Measurements from ENCODE around the gene ORC1. TPM values are rescaled to one million over a fixed set of nuclear protein-coding genes. Genes with fewer than 3 reads are reported as not detected.

The ORC1 gene
- total and polyA plus RNA-seq, 2 experiments from 2014 or later: 15.1 to 55.0 TPM

- DNase-seq (ENCODE audit: low spot score): no peak
- no peaks in the 10 kb centered on the region for H3K9me3 Mint-ChIP-seq
- Histone ChIP-seq H3K4me3 (no peak overlapping the region), H3K79me2 (replicated peaks; ENCODE audit: insufficient read depth) (no peaks in the 10 kb centered on the region; the same call in 1 of the 2 replicates), H3F3A (replicated peaks; ENCODE audit: low read depth) (no peaks in the 10 kb centered on the region), H3K9me2 (ENCODE audit: insufficient read depth) (no peaks in the 10 kb centered on the region), H3K27me3 (ENCODE audit: insufficient read depth) (no peaks in the 10 kb centered on the region), H3K27ac (ENCODE audit: low read depth) (no peak overlapping the region), H3K4me2 (no peak overlapping the region), H2AFZ (no peak overlapping the region), H4K20me1 (replicated peaks; ENCODE audit: insufficient read depth) (no peaks in the 10 kb centered on the region), H3K36me3 (ENCODE audit: insufficient read depth) (peaks cover 44% of the 10 kb centered on the region), H3K4me1 (ENCODE audit: insufficient read depth) (0 out of 2 replicates have a peak, but pooled peaks cover under 1% of the 10 kb centered on the region)
- no peak for TF ChIP-seq ZNF462 (CRISPR knock-in tag; IDR thresholded peaks at IDR 0.05)
- TF ChIP-seq REST (IDR thresholded peaks at IDR 0.05; ENCODE audit: unreplicated experiment): no peak
- peaks cover 39% of the 10 kb centered on the region; the same call in 2 of the 3 replicates for H3K36me3 Mint-ChIP-seq (ENCODE audit: low read depth)
- ATAC-seq: no peak
- H3K27ac Mint-ChIP-seq: no peak overlapping the region
- H3K4me3 Mint-ChIP-seq: no peak overlapping the region
- peaks cover 1% of the 10 kb centered on the region; the same call in 2 of the 3 replicates for H3K4me1 Mint-ChIP-seq
- peaks cover 5% of the 10 kb centered on the region for H3K27me3 Mint-ChIP-seq (ENCODE audit: insufficient read depth, low read depth, poor library complexity)
Observed at GRCh38 chr1:52420713-52421112, 16.5 kb upstream of the ORC1 start.

All from GM23338 (cell line).